Mesothelial cell of epicardium (in vitro differentiated cells): ENCODE results near the gene ABCA1. TPM values are rescaled to one million over a fixed set of nuclear protein-coding genes. Genes with fewer than 3 reads are reported as not detected.

Experiments
- DNase-seq, 2 experiments: peaks; one replicate each; pipeline ENCODE4 v3.0.0; 2021; ENCODE audit warnings: low spot score in 2 of 2; ENCODE audit not compliant: unreplicated experiment in 2 of 2
- H3K27ac Mint-ChIP-seq: 2 replicates; pipeline ENCODE4 v1.8.0; 2021; ENCODE audit warnings: mixed read lengths
- H3K27me3 Mint-ChIP-seq: 2 replicates; pipeline ENCODE4 v1.8.0; 2021; ENCODE audit warnings: low read depth, mixed read lengths
- H3K36me3 Mint-ChIP-seq: 2 replicates; pipeline ENCODE4 v1.8.0; 2021; ENCODE audit warnings: mixed read lengths
- H3K4me1 Mint-ChIP-seq: 2 replicates; pipeline ENCODE4 v1.8.0; 2021; ENCODE audit warnings: mixed read lengths
- H3K4me3 Mint-ChIP-seq: 2 replicates; pipeline ENCODE4 v1.8.0; 2021; ENCODE audit warnings: mild to moderate bottlenecking, moderate library complexity, mixed read lengths
- H3K9me3 Mint-ChIP-seq: 2 replicates; pipeline ENCODE4 v1.8.0; 2021; ENCODE audit warnings: mixed read lengths
- total RNA-seq: library from RNA; stranded (reverse); gene quantifications from 3 replicates; pipeline ENCODE4 v1.2.1, GENCODE V29; 2021
- TF ChIP-seq, protein P1 (sequence below): fragments of 200-600 bp; sonication (generic); IDR thresholded peaks from one replicate; pipeline ENCODE4 v1.5.0; 2021; ENCODE audit warnings: antibody characterized with exemption; ENCODE audit not compliant: unreplicated experiment

ABCA1 gene
- total RNA-seq, 1 donor from 2014 or later = 39.9 TPM

GRCh38 chr9:104972242-104972866 lies 44.4 kb upstream of the ABCA1 start:
- Mint-ChIP-seq H3K27ac (no peak overlapping the region), H3K27me3 (no peaks in the 10 kb centered on the region), H3K4me3 (no peak overlapping the region), H3K4me1 (peaks cover 33% of the 10 kb centered on the region), H3K36me3 (no peaks in the 10 kb centered on the region), H3K9me3 (no peaks in the 10 kb centered on the region)
- DNase-seq = no peak
- TF ChIP-seq, protein P1, sequence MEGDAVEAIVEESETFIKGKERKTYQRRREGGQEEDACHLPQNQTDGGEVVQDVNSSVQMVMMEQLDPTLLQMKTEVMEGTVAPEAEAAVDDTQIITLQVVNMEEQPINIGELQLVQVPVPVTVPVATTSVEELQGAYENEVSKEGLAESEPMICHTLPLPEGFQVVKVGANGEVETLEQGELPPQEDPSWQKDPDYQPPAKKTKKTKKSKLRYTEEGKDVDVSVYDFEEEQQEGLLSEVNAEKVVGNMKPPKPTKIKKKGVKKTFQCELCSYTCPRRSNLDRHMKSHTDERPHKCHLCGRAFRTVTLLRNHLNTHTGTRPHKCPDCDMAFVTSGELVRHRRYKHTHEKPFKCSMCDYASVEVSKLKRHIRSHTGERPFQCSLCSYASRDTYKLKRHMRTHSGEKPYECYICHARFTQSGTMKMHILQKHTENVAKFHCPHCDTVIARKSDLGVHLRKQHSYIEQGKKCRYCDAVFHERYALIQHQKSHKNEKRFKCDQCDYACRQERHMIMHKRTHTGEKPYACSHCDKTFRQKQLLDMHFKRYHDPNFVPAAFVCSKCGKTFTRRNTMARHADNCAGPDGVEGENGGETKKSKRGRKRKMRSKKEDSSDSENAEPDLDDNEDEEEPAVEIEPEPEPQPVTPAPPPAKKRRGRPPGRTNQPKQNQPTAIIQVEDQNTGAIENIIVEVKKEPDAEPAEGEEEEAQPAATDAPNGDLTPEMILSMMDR = no peak

- DNase-seq = no peak
- TF ChIP-seq, protein P1 = no peak
- H3K4me1 Mint-ChIP-seq = peaks cover 33% of the 10 kb centered on the region
- no peaks in the 10 kb centered on the region for H3K27me3 Mint-ChIP-seq
- H3K27ac Mint-ChIP-seq = no peak overlapping the region
- no peaks in the 10 kb centered on the region for H3K36me3 Mint-ChIP-seq
- no peak overlapping the region for H3K4me3 Mint-ChIP-seq
- H3K9me3 Mint-ChIP-seq = no peaks in the 10 kb centered on the region
Measured at GRCh38 chr9:104971511-104971910, 43.6 kb upstream of the ABCA1 start.

DNA sequence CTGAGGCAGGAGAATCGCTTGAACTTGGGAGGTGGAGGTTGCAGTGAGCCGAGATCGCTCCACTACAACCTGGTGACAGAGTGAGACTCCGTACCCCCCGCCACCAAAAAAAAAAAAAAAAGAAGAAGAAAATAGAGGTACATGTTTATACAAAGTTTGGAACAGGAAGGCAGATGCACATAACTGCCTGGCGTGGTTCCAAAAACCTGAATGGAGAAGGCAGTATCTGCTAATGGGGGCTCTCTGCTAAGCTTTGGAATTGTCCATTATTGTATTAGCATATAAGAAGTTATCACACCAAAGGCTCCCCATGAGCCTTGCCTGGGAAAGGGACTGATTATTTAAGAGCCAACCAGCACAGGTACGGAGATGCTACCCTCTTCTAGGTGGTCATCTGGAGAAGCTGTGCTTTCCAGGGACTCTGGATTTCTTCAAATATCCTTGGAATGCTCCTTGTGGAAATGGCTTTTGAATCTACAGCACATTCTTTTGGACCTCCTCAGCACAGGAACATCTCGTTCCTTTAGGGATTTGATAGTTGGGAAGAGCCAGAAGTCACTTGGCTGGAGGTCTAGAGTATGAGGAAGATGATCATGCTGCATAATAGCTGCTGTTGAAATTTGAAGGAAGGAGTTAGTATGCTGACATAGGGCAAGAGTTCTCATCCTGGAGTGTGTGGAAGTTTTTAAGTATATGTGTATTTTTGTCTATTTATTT lies 42.5 kb upstream of the ABCA1 start:
- H3K36me3 Mint-ChIP-seq = no peaks in the 10 kb centered on the region
- no peak for DNase-seq
- TF ChIP-seq, protein P1 = no peak
- no peaks in the 10 kb centered on the region for H3K9me3 Mint-ChIP-seq
- no peak overlapping the region for H3K27ac Mint-ChIP-seq
- H3K27me3 Mint-ChIP-seq = no peaks in the 10 kb centered on the region
- H3K4me3 Mint-ChIP-seq = no peak overlapping the region
- peaks cover 33% of the 10 kb centered on the region for H3K4me1 Mint-ChIP-seq

GRCh38 chr9:104969116-104969515 lies 41.2 kb upstream of the ABCA1 start:
- peak overlapping the region; percentile 98 for H3K27ac Mint-ChIP-seq
- H3K36me3 Mint-ChIP-seq = no peaks in the 10 kb centered on the region
- TF ChIP-seq, protein P1 = no peak
- H3K27me3 Mint-ChIP-seq = no peaks in the 10 kb centered on the region
- DNase-seq = no peak
- peaks cover 26% of the 10 kb centered on the region for H3K4me1 Mint-ChIP-seq
- peak overlapping the region; percentile 96 for H3K4me3 Mint-ChIP-seq
- no peaks in the 10 kb centered on the region for H3K9me3 Mint-ChIP-seq

- TF ChIP-seq, protein P1 = no peak
- Mint-ChIP-seq H3K36me3 (no peaks in the 10 kb centered on the region), H3K27ac (peak overlapping the region; percentile 98), H3K9me3 (no peaks in the 10 kb centered on the region), H3K4me1 (peaks cover 22% of the 10 kb centered on the region), H3K4me3 (peak overlapping the region; percentile 96), H3K27me3 (no peaks in the 10 kb centered on the region)
- DNase-seq = peak; percentile 77 to 92
Measured at GRCh38 chr9:104968025-104968982, 40.3 kb upstream of the ABCA1 start.
